NCI-H1694 treated with DMSO at 0.1 percent for 48 hours (cell line): ENCODE results near the gene ZDHHC8.

Experiments
- DNase-seq: peaks from one replicate; lab custom pipeline; 2025; lab: John Stamatoyannopoulos, UW

ZDHHC8 gene

DNA sequence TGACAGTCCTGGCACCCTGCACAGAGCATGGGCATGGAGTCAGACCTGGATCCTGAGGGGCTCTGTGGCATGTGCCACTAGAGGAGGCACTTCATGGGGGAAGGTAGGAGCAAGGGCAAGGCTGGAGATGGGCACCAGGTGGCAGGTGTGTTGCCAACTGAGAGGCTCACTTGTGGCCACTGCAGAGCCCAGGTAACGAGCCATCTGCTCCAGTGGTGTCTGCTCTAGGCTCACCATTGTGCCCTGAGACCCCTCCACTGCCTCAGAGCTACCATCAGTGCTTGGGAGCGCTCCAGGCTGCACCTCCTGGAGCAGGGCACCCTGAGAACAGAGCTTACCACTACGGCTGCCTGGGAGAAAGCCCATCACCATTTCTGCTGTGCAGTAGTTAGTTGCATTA, 1.3 kb upstream of the ZDHHC8 start:
- DNase-seq: no peak

- DNase-seq: no peak
These were observed 640 bp upstream of the ZDHHC8 start for GRCh38 chr22:20130731-20131596.

DNA sequence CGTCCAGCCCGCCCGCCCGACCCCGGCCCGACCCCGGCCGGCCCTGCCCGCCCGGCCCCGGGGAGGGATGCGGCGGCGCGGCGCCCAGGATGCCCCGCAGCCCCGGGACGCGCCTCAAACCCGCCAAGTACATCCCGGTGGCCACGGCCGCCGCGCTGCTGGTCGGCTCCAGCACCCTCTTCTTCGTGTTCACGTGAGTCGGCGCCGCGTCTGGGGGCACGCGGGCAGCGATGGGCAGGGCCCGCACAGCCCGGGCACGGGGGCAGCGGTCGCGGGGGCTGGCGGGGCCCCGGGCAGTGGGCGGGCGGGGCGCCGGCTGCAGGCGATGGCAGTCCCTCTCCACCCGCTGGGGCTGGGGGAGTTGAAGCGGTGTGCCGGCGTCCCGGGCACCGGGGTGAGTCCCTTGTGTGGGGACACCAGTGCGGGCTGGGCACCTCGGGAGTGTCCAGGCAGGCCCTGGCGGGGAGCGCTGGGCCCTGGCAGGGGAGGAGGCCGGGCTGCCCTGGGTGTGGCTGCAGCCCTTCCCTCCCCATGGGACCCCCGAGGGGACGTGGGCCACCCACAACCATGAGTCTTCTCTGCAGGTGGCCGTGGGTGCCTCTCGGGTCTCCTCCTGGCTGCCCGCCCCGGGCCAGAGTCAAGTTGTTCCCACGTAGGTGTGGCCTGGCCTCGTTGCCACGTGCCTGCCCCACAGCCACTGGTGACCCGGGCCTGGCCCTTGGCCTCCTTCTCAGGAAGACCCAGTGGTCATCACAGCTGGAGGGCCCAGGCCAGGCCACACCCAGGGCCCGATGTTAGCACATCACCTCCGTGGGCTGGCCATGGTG, 468 bp downstream of the ZDHHC8 start:
- DNase-seq: no peak

- no peak for DNase-seq
These were observed 1.2 kb downstream of the ZDHHC8 start for GRCh38 chr22:20132686-20133246.

GRCh38 chr22:20133930-20134549, 2.4 kb downstream of the ZDHHC8 start:
- DNase-seq: no peak

DNA sequence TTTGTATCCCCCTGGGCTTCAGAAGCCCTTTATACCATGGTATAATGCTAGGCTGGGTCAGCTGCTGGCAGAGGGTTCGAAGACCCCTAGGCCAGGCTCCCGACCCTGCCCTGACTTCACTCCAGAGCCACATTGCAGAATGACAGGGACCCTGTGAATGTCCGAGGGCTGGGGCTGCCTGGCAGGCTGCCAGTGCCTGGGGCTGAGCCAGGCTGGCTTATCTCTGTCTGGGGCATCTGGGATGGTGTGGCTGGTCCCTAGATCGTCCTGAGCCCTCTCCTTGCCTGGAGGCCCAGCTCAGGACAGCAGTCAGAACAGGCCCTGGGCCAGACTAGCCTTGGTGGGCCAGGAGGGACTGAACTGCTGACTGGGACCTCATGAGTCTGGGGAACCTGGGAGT, 3.7 kb downstream of the ZDHHC8 start:
- no peak for DNase-seq

DNA sequence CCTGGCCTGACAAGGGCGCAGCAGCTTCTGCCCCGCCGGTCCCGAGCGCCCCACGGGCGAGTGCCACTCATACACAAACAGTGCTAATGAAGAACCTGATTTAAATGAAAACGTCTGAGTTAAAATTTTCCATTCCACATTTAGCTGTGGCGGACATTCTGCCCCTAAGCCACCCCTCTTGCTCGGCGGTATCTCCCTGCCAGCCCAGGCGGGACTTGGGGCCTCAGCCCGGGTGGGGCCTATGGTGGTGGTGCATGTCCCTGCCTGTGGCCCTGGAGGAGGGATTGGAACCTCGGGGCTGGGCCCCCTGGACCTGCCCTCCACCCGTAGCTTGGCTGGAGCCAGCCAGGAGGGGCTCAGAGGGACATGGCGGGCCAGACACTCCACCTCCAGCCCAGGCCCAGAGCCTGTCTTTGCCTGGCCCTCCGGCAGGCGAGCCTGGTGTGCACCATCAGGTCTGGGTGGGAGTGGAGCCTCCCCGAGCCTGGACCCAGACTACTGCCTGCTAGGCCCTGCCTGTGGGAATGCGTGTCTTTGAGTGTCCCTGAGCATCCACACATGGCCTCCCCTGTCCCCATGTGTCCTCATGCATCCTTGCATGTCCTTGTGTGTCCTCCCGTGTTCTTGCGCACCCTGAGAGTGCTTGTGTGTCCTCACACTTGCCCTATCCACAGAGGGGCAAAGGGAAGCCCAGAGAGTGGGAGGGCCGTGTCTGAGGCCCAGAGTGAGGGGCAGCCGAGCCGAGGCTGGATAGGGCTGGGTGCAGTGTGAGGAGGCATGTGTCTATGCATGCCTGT, 4.4 kb downstream of the ZDHHC8 start:
- DNase-seq: no peak

DNA sequence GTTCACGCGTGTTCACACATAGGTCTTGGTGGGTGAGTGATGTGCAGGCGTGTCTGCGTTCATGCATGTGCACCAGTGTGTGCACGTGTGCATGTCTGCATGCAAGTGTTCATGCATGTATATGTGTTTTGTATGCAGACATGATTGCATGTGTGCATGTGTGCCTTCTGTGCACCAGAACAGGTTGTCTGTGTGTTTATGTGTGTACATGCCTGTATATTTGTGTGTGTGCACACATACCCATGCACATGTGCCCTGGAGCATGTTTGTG, 4.9 kb downstream of the ZDHHC8 start:
- DNase-seq: no peak

DNA sequence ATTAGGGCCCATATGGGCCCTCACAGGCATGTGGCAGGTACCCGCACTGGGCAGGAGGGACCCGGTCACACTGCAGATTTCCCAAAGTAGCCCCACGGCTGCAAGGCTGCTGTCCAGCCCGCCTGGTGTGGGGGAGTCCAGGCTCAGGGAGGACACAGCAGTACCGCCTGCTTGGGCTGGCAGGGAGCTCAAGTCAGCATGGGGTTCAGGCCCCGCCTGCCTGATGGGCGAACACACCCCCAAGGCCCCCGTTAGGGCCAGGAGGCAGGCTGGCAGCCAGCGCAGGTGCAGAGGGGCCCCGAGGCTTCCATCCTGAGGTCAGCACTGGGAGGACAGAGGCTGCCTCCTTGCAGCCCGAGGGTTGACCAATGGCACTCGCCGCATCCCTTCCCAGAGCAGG, 5.5 kb downstream of the ZDHHC8 start:
- no peak for DNase-seq

GRCh38 chr22:20137671-20138416, 6.2 kb downstream of the ZDHHC8 start:
- DNase-seq: no peak

GRCh38 chr22:20138417-20138738, 6.8 kb downstream of the ZDHHC8 start:
- no peak for DNase-seq

DNA sequence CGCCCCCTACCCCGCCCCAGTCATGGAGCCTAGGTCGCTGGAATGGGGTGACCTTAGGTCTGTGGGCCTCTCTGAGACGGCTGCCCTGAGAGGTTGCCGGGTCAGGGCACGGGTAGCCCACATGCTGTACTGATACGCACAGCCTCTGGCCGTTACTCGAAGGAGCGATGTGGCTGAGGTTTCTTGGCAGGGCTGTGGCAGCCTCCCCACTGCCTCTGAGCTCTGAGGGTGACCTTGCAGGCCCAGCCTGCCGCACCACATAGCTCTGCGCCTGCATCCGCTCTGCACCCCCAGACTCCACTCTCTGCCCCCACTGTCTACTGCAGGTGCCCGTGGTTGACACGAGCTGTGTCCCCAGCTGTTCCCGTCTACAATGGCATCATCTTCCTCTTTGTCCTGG, 7.3 kb downstream of the ZDHHC8 start:
- DNase-seq: no peak

GRCh38 chr22:20139391-20140106, 7.9 kb downstream of the ZDHHC8 start:
- no peak for DNase-seq

GRCh38 chr22:20140107-20140445, 8.5 kb downstream of the ZDHHC8 start:
- DNase-seq: no peak

DNA sequence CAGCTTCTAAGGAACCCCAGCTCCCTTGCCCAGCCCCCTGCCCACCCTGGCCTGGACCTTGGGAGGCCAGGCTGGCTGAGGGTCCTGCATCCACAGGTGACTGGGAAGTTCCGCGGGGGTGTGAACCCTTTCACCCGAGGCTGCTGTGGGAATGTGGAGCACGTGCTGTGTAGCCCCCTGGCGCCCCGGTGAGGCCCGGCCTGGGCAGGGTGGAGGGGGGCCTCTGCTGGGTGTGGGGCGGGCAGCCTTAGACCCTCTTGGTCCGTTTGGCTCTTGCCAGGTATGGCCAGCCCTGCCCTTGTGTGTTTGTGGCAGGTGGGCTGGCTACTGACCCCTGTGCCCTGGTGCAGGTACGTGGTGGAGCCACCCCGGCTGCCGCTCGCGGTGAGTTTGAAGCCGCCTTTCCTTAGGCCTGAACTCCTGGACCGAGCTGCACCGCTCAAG, 8.9 kb downstream of the ZDHHC8 start:
- no peak for DNase-seq

DNA sequence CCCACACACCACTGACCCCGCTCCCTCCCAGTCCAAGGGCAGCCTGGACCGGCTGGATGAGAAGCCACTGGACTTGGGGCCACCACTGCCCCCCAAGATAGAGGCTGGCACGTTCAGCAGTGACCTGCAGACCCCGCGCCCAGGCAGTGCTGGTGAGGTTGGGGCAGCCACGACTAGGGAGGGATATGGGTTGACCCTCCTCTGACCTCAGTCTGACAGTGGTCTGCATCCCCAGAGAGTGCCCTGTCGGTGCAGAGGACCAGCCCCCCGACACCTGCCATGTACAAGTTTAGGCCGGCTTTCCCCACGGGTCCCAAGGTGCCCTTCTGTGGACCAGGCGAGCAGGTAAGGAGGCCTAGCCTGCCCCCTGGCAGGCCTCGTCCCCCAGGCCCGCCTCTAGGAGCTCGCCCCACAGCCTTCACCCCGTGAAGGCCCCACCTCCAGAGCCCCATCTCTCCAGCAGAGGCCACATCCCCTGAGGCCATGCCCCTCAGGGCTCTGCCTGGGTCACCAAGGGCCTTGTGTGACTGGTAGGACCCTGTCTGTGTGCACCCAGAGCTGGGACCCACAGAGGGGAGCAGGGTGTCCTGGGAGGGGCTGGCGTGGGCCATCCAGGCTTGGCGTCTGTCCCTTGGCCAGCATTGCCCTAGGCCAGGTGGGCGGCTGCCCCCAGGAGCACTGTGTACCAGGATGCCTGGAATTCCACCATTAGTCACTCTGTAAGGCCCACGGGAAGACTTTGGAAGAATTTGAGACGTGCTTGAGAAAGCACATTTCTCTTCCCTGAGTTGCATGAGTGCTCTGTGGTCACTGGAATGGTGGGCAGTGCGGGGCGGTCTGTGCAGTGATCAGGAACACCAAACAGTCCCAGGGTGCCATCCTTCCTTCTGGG, 9.8 kb downstream of the ZDHHC8 start:
- no peak for DNase-seq

DNA sequence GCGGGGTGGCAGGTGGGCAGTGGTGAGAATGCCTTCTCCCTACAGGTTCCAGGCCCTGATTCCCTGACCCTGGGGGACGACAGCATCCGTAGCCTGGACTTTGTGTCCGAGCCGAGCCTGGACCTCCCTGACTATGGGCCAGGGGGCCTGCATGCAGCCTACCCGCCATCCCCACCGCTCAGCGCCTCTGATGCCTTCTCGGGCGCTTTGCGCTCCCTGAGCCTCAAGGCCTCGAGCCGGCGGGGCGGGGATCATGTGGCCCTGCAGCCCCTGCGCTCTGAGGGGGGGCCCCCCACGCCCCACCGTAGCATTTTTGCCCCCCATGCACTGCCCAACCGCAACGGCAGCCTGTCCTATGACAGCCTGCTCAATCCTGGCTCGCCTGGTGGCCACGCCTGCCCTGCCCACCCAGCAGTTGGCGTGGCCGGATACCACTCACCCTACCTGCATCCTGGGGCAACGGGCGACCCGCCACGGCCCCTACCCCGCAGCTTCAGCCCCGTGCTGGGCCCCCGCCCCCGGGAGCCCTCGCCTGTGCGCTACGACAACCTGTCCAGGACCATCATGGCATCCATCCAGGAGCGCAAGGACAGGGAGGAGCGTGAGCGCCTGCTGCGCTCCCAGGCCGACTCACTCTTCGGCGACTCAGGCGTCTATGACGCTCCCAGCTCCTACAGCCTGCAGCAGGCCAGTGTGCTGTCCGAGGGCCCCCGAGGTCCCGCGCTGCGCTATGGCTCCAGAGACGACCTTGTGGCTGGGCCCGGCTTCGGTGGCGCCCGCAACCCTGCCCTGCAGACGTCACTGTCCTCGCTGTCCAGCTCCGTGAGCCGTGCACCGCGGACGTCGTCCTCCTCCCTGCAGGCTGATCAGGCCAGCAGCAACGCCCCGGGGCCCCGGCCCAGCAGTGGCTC, 11.4 kb downstream of the ZDHHC8 start:
- DNase-seq: no peak

GRCh38 chr22:20143883-20144665, 12.5 kb downstream of the ZDHHC8 start:
- no peak for DNase-seq
